Measurements from ENCODE around the gene STARD3. TPM values are rescaled to one million over a fixed set of nuclear protein-coding genes. Genes with fewer than 3 reads are reported as not detected.

Gene STARD3
- total RNA-seq, 1 donor from 2014 or later = 51.2 TPM

- FAIRE-seq = no peak
- H3K27ac Mint-ChIP-seq (ENCODE audit: unreplicated experiment) = peak overlapping the region; percentile 86
Observed at GRCh38 chr17:39704821-39705551, 68.0 kb downstream of the STARD3 start.

GRCh38 chr17:39705786-39706348, 68.9 kb downstream of the STARD3 start:
- Histone ChIP-seq H4K20me1 (ENCODE audit: insufficient read depth, low read length) (peaks cover 71% of the 10 kb centered on the region), H3K9me3 (ENCODE audit: insufficient read depth, low read depth, low read length) (no peaks in the 10 kb centered on the region), H3K4me1 (ENCODE audit: insufficient read depth, low read length) (peaks cover 20% of the 10 kb centered on the region), H3K4me3 (ENCODE audit: insufficient read depth, low read depth, low read length) (no peak overlapping the region), H2AFZ (ENCODE audit: low read depth, low read length) (no peak overlapping the region), H3K4me2 (ENCODE audit: low read length) (no peak overlapping the region), H3K9ac (ENCODE audit: low read length) (no peak overlapping the region), H3K27ac (ENCODE audit: low read depth, low read length) (no peak overlapping the region), H3K27me3 (ENCODE audit: insufficient read depth, low read length) (no peaks in the 10 kb centered on the region), H3K36me3 (ENCODE audit: insufficient read depth, low read length) (peaks cover 12% of the 10 kb centered on the region), H3K79me2 (ENCODE audit: insufficient read depth, low read length) (peaks cover 55% of the 10 kb centered on the region)
- TF ChIP-seq CTCF (IDR thresholded peaks at IDR 0.05; ENCODE audit: insufficient read depth, low read depth, low read length) = no peak
- no peak for TF ChIP-seq EZH2 (IDR thresholded peaks at IDR 0.05; ENCODE audit: insufficient read depth, low read length)
- Mint-ChIP-seq H3K27ac (ENCODE audit: unreplicated experiment) (no peak overlapping the region), H3K4me1 (ENCODE audit: low read depth, unreplicated experiment) (peaks cover 18% of the 10 kb centered on the region), H3K4me3 (ENCODE audit: unreplicated experiment) (no peak overlapping the region), H3K36me3 (ENCODE audit: low read depth, unreplicated experiment) (peaks cover 13% of the 10 kb centered on the region), H3K27me3 (ENCODE audit: low read depth, unreplicated experiment) (no peaks in the 10 kb centered on the region), H3K9me3 (ENCODE audit: unreplicated experiment) (no peaks in the 10 kb centered on the region)
- no peak for FAIRE-seq
- DNase-seq (ENCODE audit: low read depth) = no peak

More at GRCh38 chr17:39704821-39705551, 68.0 kb downstream of the STARD3 start:
- Histone ChIP-seq H3K9me3 (ENCODE audit: insufficient read depth, low read depth, low read length) (no peaks in the 10 kb centered on the region), H2AFZ (ENCODE audit: low read depth, low read length) (no peak overlapping the region), H4K20me1 (ENCODE audit: insufficient read depth, low read length) (peaks cover 70% of the 10 kb centered on the region), H3K4me2 (ENCODE audit: low read length) (no peak overlapping the region), H3K27me3 (ENCODE audit: insufficient read depth, low read length) (no peaks in the 10 kb centered on the region), H3K36me3 (ENCODE audit: insufficient read depth, low read length) (peaks cover 8% of the 10 kb centered on the region), H3K9ac (ENCODE audit: low read length) (no peak overlapping the region), H3K4me1 (ENCODE audit: insufficient read depth, low read length) (peaks cover 22% of the 10 kb centered on the region), H3K4me3 (ENCODE audit: insufficient read depth, low read depth, low read length) (no peak overlapping the region), H3K79me2 (ENCODE audit: insufficient read depth, low read length) (peaks cover 62% of the 10 kb centered on the region), H3K27ac (ENCODE audit: low read depth, low read length) (no peak overlapping the region)
- DNase-seq (ENCODE audit: low read depth) = peak; percentile 21
- H3K4me1 Mint-ChIP-seq (ENCODE audit: low read depth, unreplicated experiment) = peaks cover 18% of the 10 kb centered on the region
- TF ChIP-seq CTCF (IDR thresholded peaks at IDR 0.05; ENCODE audit: insufficient read depth, low read depth, low read length) = peak; percentile 31
- no peak for TF ChIP-seq EZH2 (IDR thresholded peaks at IDR 0.05; ENCODE audit: insufficient read depth, low read length)
- H3K9me3 Mint-ChIP-seq (ENCODE audit: unreplicated experiment) = no peaks in the 10 kb centered on the region
- peak overlapping the region; percentile 57 for H3K4me3 Mint-ChIP-seq (ENCODE audit: unreplicated experiment)
- H3K36me3 Mint-ChIP-seq (ENCODE audit: low read depth, unreplicated experiment) = peaks cover 11% of the 10 kb centered on the region
- no peaks in the 10 kb centered on the region for H3K27me3 Mint-ChIP-seq (ENCODE audit: low read depth, unreplicated experiment)

GRCh38 chr17:39706383-39706782, 69.4 kb downstream of the STARD3 start:
- Mint-ChIP-seq H3K4me1 (ENCODE audit: low read depth, unreplicated experiment) (peaks cover 15% of the 10 kb centered on the region), H3K36me3 (ENCODE audit: low read depth, unreplicated experiment) (peaks cover 13% of the 10 kb centered on the region), H3K9me3 (ENCODE audit: unreplicated experiment) (no peaks in the 10 kb centered on the region), H3K27ac (ENCODE audit: unreplicated experiment) (no peak overlapping the region), H3K4me3 (ENCODE audit: unreplicated experiment) (no peak overlapping the region), H3K27me3 (ENCODE audit: low read depth, unreplicated experiment) (no peaks in the 10 kb centered on the region)
- H3K27me3 ChIP-seq (ENCODE audit: insufficient read depth, low read length) = no peaks in the 10 kb centered on the region
- H3K9me3 ChIP-seq (ENCODE audit: insufficient read depth, low read depth, low read length) = no peaks in the 10 kb centered on the region
- H3K9ac ChIP-seq (ENCODE audit: low read length) = no peak overlapping the region
- peaks cover 50% of the 10 kb centered on the region for H3K79me2 ChIP-seq (ENCODE audit: insufficient read depth, low read length)
- H3K27ac ChIP-seq (ENCODE audit: low read depth, low read length) = no peak overlapping the region
- H3K4me2 ChIP-seq (ENCODE audit: low read length) = no peak overlapping the region
- H2AFZ ChIP-seq (ENCODE audit: low read depth, low read length) = no peak overlapping the region
- H3K4me3 ChIP-seq (ENCODE audit: insufficient read depth, low read depth, low read length) = no peak overlapping the region
- TF ChIP-seq EZH2 (IDR thresholded peaks at IDR 0.05; ENCODE audit: insufficient read depth, low read length) = no peak
- TF ChIP-seq CTCF (IDR thresholded peaks at IDR 0.05; ENCODE audit: insufficient read depth, low read depth, low read length) = no peak
- no peak for DNase-seq (ENCODE audit: low read depth)
- peaks cover 12% of the 10 kb centered on the region for H3K36me3 ChIP-seq (ENCODE audit: insufficient read depth, low read length)
- H3K4me1 ChIP-seq (ENCODE audit: insufficient read depth, low read length) = peaks cover 15% of the 10 kb centered on the region
- H4K20me1 ChIP-seq (ENCODE audit: insufficient read depth, low read length) = peaks cover 66% of the 10 kb centered on the region
- FAIRE-seq = no peak
